OCI-LY3 (cell line): Measurements from ENCODE around the gene FMO2.

Experiments
- H2AFZ ChIP-seq: fragments of 200-600, 300-600 bp; shearing (Covaris generic); 2 replicates; pipeline ENCODE4 v1.6.0; 2014; ENCODE audit warnings: antibody characterized with exemption, low read depth, low read length
- H3K27ac ChIP-seq: fragments of 200-600, 300-600 bp; sonication (generic); 2 replicates; pipeline ENCODE4 v1.5.1; 2014; ENCODE audit warnings: mild to moderate bottlenecking, low read length, moderate library complexity, mixed read lengths
- H3K27me3 ChIP-seq: fragments of 200-600, 300-600 bp; sonication (generic); 2 replicates; pipeline ENCODE4 v1.6.1; 2014; ENCODE audit warnings: low read depth, low read length, mixed read lengths
- H3K36me3 ChIP-seq: fragments of 200-600, 300-600 bp; sonication (generic); replicated peaks from 2 replicates; pipeline ENCODE3; 2014; ENCODE audit warnings: low read depth, low read length, mixed read lengths
- H3K4me1 ChIP-seq: fragments of 300-600, 200-600 bp; sonication (generic); 2 replicates; pipeline ENCODE4 v1.6.1; 2014; ENCODE audit warnings: low read length, mixed read lengths
- H3K4me2 ChIP-seq: fragments of 200-600, 300-600 bp; sonication (generic); 2 replicates; pipeline ENCODE4 v1.6.1; 2014; ENCODE audit warnings: low read length, mixed read lengths
- H3K4me3 ChIP-seq: fragments of 300-600, 200-600 bp; sonication (generic); 2 replicates; pipeline ENCODE4 v1.5.1; 2014; ENCODE audit warnings: antibody characterized with exemption, mild to moderate bottlenecking, low read length, moderate library complexity
- H3K79me2 ChIP-seq: fragments of 300-600, 200-600 bp; shearing (Covaris generic); 2 replicates; pipeline ENCODE4 v1.6.1; 2014; ENCODE audit warnings: mild to moderate bottlenecking, low read length, mixed read lengths
- H3K9ac ChIP-seq: fragments of 300-600, 200-600 bp; shearing (Covaris generic); 2 replicates; pipeline ENCODE4 v1.6.0; 2014; ENCODE audit warnings: mild to moderate bottlenecking, low read length, moderate library complexity
- H3K9me3 ChIP-seq: fragments of 200-600, 300-600 bp; shearing (Covaris generic); 2 replicates; pipeline ENCODE4 v1.6.1; 2014; ENCODE audit warnings: low read length, mixed read lengths; ENCODE audit not compliant: insufficient read depth
- H4K20me1 ChIP-seq: fragments of 200-600, 300-600 bp; sonication (generic); 2 replicates; pipeline ENCODE4 v1.6.1; 2016; ENCODE audit warnings: low read length, mixed read lengths; ENCODE audit not compliant: insufficient read depth
- CTCF ChIP-seq: fragments of 200-600, 300-600 bp; sonication (generic); IDR thresholded peaks from 2 replicates; pipeline ENCODE4 v1.5.1; 2014; ENCODE audit warnings: antibody characterized with exemption, low read length, low read depth
- EZH2phosphoT487 ChIP-seq: fragments of 200-600 bp; shearing (Covaris generic); IDR thresholded peaks from 2 replicates; pipeline ENCODE4 v1.6.1; 2018; ENCODE audit warnings: antibody characterized with exemption, mixed run types, low read depth

FMO2 gene

GRCh38 chr1:171212607-171213351 is 27.7 kb downstream of the FMO2 start:
- H3K9me3 ChIP-seq = no peaks in the 10 kb centered on the region
- no peaks in the 10 kb centered on the region for H4K20me1 ChIP-seq
- no peak for TF ChIP-seq CTCF
- no peak for TF ChIP-seq EZH2phosphoT487
- H3K4me1 ChIP-seq = peaks cover 20% of the 10 kb centered on the region
- peak overlapping the region; percentile 10; the same call in 1 of the 2 replicates for H3K4me3 ChIP-seq
- peak overlapping the region; percentile 48 for H3K4me2 ChIP-seq
- no peaks in the 10 kb centered on the region for H3K27me3 ChIP-seq
- H2AFZ ChIP-seq = no peak overlapping the region
- H3K27ac ChIP-seq = no peak overlapping the region
- peaks cover 6% of the 10 kb centered on the region for H3K36me3 ChIP-seq
- no peaks in the 10 kb centered on the region for H3K79me2 ChIP-seq
- no peak overlapping the region for H3K9ac ChIP-seq

GRCh38 chr1:171213559-171214454 is 28.7 kb downstream of the FMO2 start:
- H3K4me1 ChIP-seq = peaks cover 17% of the 10 kb centered on the region
- no peak overlapping the region for H3K27ac ChIP-seq
- no peaks in the 10 kb centered on the region for H4K20me1 ChIP-seq
- H3K36me3 ChIP-seq = peaks cover 3% of the 10 kb centered on the region
- no peaks in the 10 kb centered on the region for H3K27me3 ChIP-seq
- no peaks in the 10 kb centered on the region for H3K9me3 ChIP-seq
- TF ChIP-seq CTCF (0 out of 2 replicates have a peak, but pooled peaks have one; percentile 14), EZH2phosphoT487 (no peak)
- H3K4me2 ChIP-seq = peak overlapping the region; percentile 48
- H2AFZ ChIP-seq = no peak overlapping the region
- H3K79me2 ChIP-seq = no peaks in the 10 kb centered on the region; the same call in 1 of the 2 replicates
- H3K4me3 ChIP-seq = no peak overlapping the region
- no peak overlapping the region for H3K9ac ChIP-seq

- no peak overlapping the region for H2AFZ ChIP-seq
- no peaks in the 10 kb centered on the region for H4K20me1 ChIP-seq
- H3K36me3 ChIP-seq = peaks cover 4% of the 10 kb centered on the region
- H3K79me2 ChIP-seq = peaks cover 7% of the 10 kb centered on the region; the same call in 1 of the 2 replicates
- no peak overlapping the region for H3K9ac ChIP-seq
- no peak overlapping the region for H3K4me3 ChIP-seq
- H3K27ac ChIP-seq = no peak overlapping the region
- peaks cover 45% of the 10 kb centered on the region for H3K4me1 ChIP-seq
- no peak overlapping the region for H3K4me2 ChIP-seq
- TF ChIP-seq EZH2phosphoT487 = no peak
- TF ChIP-seq CTCF = no peak
- no peaks in the 10 kb centered on the region for H3K27me3 ChIP-seq
- no peaks in the 10 kb centered on the region for H3K9me3 ChIP-seq
Measured at GRCh38 chr1:171217658-171218443, 32.8 kb downstream of the FMO2 start.
